GM04503 (cell line): ENCODE measurements around the gene BBS7.

Experiments
- DNase-seq: peaks from one replicate; pipeline ENCODE4 v3.0.0-alpha.2; 2012; ENCODE audit warnings: low read depth

Gene BBS7

GRCh38 chr4:121869841-121870822 is at the start of gene BBS7:
TSS of gene BBS7 (minus strand) at chr4:121870474. CDS start at chr4:121870313, 161 bp downstream.
- DNase-seq = peak; percentile 74

GRCh38 chr4:121913667-121914066 is 43.4 kb upstream of the BBS7 start:
- DNase-seq = no peak

GRCh38 chr4:121908346-121908745 is 38.1 kb upstream of the BBS7 start:
- no peak for DNase-seq

GRCh38 chr4:121900132-121900983 is 30.1 kb upstream of the BBS7 start:
- peak; percentile 11 for DNase-seq

GRCh38 chr4:121898150-121898549 is 27.9 kb upstream of the BBS7 start:
- no peak for DNase-seq

- no peak for DNase-seq
Measured at GRCh38 chr4:121888134-121888533, 17.9 kb upstream of the BBS7 start.

GRCh38 chr4:121885115-121885514 is 14.8 kb upstream of the BBS7 start:
- DNase-seq = no peak

GRCh38 chr4:121881158-121881557 is 10.9 kb upstream of the BBS7 start:
- no peak for DNase-seq

GRCh38 chr4:121879135-121879534 is 8.9 kb upstream of the BBS7 start:
- DNase-seq = no peak

GRCh38 chr4:121877041-121877773 is 6.9 kb upstream of the BBS7 start:
- no peak for DNase-seq

- no peak for DNase-seq
Measured at GRCh38 chr4:121876070-121876469, 5.8 kb upstream of the BBS7 start.

- no peak for DNase-seq
Measured at GRCh38 chr4:121875652-121876051, 5.4 kb upstream of the BBS7 start.

GRCh38 chr4:121873604-121874003 is 3.3 kb upstream of the BBS7 start:
- no peak for DNase-seq

GRCh38 chr4:121863799-121864198 is 6.5 kb downstream of the BBS7 start:
- DNase-seq = no peak

- no peak for DNase-seq
Measured at GRCh38 chr4:121861426-121861825, 8.8 kb downstream of the BBS7 start.

GRCh38 chr4:121860121-121860520 is 10.2 kb downstream of the BBS7 start:
- no peak for DNase-seq

GRCh38 chr4:121851354-121851753 is 18.9 kb downstream of the BBS7 start:
- no peak for DNase-seq

GRCh38 chr4:121846662-121847061 is 23.6 kb downstream of the BBS7 start:
- no peak for DNase-seq

- DNase-seq = no peak
Measured at GRCh38 chr4:121842862-121843261, 27.4 kb downstream of the BBS7 start.

- no peak for DNase-seq
Measured at GRCh38 chr4:121838136-121838535, 32.1 kb downstream of the BBS7 start.

- DNase-seq = no peak
Measured at GRCh38 chr4:121829511-121829910, 40.8 kb downstream of the BBS7 start.

GRCh38 chr4:121827853-121828252 is 42.4 kb downstream of the BBS7 start:
- DNase-seq = no peak
